Osteocyte (in vitro differentiated cells): Measurements from ENCODE around the gene S100A12. TPM values are rescaled to one million over a fixed set of nuclear protein-coding genes. Genes with fewer than 3 reads are reported as not detected.

ENCODE experiments used
- DNase-seq: peaks from one replicate; pipeline ENCODE4 v3.0.0; 2021; ENCODE audit warnings: mixed read lengths; ENCODE audit not compliant: unreplicated experiment; ENCODE audit errors: extremely low spot score
- H3K27ac Mint-ChIP-seq: one replicate; pipeline ENCODE4 v1.8.0; 2021; ENCODE audit warnings: mild to moderate bottlenecking, mixed read lengths; ENCODE audit not compliant: unreplicated experiment
- H3K27me3 Mint-ChIP-seq: one replicate; pipeline ENCODE4 v1.8.0; 2021; ENCODE audit warnings: mixed read lengths; ENCODE audit not compliant: unreplicated experiment
- H3K36me3 Mint-ChIP-seq: one replicate; pipeline ENCODE4 v1.8.0; 2021; ENCODE audit warnings: mixed read lengths; ENCODE audit not compliant: unreplicated experiment
- H3K4me1 Mint-ChIP-seq: one replicate; pipeline ENCODE4 v1.8.0; 2021; ENCODE audit warnings: mixed read lengths; ENCODE audit not compliant: unreplicated experiment
- H3K4me3 Mint-ChIP-seq: one replicate; pipeline ENCODE4 v1.8.0; 2021; ENCODE audit warnings: mild to moderate bottlenecking, moderate library complexity, mixed read lengths; ENCODE audit not compliant: unreplicated experiment
- H3K9me3 Mint-ChIP-seq: one replicate; pipeline ENCODE4 v1.8.0; 2021; ENCODE audit warnings: mixed read lengths; ENCODE audit not compliant: unreplicated experiment
- total RNA-seq: library from RNA; stranded (reverse); gene quantifications from 2 replicates; pipeline ENCODE4 v1.2.1, GENCODE V29; 2021
- TF ChIP-seq, protein P1 (sequence below): fragments of 200-600 bp; sonication (generic); IDR thresholded peaks from 2 replicates; pipeline ENCODE4 v1.5.0; 2021; ENCODE audit warnings: antibody characterized with exemption, mild to moderate bottlenecking, moderate library complexity

The S100A12 gene
- total RNA-seq, 1 donor from 2014 or later: not detected

- Mint-ChIP-seq H3K4me1 (no peaks in the 10 kb centered on the region), H3K9me3 (no peaks in the 10 kb centered on the region), H3K36me3 (no peaks in the 10 kb centered on the region), H3K27ac (no peak overlapping the region), H3K4me3 (no peak overlapping the region), H3K27me3 (peaks cover 7% of the 10 kb centered on the region)
- no peak for DNase-seq
- TF ChIP-seq, protein P1, sequence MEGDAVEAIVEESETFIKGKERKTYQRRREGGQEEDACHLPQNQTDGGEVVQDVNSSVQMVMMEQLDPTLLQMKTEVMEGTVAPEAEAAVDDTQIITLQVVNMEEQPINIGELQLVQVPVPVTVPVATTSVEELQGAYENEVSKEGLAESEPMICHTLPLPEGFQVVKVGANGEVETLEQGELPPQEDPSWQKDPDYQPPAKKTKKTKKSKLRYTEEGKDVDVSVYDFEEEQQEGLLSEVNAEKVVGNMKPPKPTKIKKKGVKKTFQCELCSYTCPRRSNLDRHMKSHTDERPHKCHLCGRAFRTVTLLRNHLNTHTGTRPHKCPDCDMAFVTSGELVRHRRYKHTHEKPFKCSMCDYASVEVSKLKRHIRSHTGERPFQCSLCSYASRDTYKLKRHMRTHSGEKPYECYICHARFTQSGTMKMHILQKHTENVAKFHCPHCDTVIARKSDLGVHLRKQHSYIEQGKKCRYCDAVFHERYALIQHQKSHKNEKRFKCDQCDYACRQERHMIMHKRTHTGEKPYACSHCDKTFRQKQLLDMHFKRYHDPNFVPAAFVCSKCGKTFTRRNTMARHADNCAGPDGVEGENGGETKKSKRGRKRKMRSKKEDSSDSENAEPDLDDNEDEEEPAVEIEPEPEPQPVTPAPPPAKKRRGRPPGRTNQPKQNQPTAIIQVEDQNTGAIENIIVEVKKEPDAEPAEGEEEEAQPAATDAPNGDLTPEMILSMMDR: no peak
These were observed 13.1 kb downstream of the S100A12 start for GRCh38 chr1:153362187-153362775.

DNA sequence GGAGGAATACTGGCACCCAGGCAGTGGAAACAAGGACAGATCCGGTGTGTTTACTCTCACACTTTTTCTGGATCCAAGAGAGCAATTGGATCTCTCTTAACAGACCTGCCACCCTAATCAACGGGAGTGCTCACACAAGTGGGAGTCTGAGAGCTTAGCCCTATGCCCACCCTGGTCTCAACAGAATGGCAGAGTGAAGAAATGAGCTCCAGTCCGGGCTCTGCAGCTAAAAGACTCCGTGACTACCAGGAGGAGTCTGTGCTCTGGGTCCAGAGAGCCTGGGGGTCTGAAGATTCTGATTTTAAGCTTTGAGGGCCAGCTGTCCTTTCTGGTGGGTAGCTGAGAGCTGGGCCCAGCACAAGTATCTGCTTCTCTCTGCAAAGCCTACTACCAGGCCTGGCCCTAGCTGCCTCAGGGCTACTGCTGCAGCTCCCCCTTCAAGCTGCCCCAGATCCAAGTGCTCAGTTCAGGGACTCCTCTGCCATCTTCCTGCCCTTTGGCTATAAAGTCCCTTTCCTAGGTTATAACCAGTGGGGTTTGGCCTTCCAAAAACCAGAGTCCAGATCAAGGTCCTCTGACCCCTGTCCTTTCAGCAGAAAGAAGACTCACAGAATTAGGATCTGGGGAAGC lies 13.8 kb downstream of the S100A12 start:
- Mint-ChIP-seq H3K36me3 (no peaks in the 10 kb centered on the region), H3K27ac (no peak overlapping the region), H3K4me3 (no peak overlapping the region), H3K9me3 (no peaks in the 10 kb centered on the region), H3K4me1 (no peaks in the 10 kb centered on the region), H3K27me3 (peaks cover 7% of the 10 kb centered on the region)
- DNase-seq: no peak
- TF ChIP-seq, protein P1: no peak

- Mint-ChIP-seq H3K27ac (no peak overlapping the region), H3K27me3 (peaks cover 7% of the 10 kb centered on the region), H3K4me1 (no peaks in the 10 kb centered on the region), H3K4me3 (no peak overlapping the region), H3K9me3 (no peaks in the 10 kb centered on the region), H3K36me3 (no peaks in the 10 kb centered on the region)
- TF ChIP-seq, protein P1: no peak
- DNase-seq: no peak
These were observed 14.6 kb downstream of the S100A12 start for GRCh38 chr1:153360592-153361479.

DNA sequence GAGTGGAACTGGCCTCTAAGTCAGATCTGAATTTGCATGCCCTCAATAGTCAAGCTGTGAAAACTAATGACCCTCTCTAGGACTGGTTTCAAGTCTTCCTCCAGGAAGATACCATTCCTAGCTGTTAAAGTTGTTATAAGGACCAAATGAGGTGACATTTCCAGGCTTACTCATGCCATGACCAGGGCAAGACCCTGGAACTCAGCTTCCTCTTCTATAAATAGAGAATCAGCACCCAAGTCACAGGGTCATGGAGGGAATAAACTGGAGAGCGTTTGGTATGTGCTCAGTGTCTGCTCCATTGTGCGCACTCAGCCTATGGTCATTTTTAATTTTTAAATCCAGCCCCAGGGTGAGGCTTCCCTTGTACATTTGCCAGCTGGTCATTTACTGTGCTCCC lies 15.2 kb downstream of the S100A12 start:
- Mint-ChIP-seq H3K27me3 (peaks cover 7% of the 10 kb centered on the region), H3K36me3 (no peaks in the 10 kb centered on the region), H3K4me1 (no peaks in the 10 kb centered on the region), H3K27ac (no peak overlapping the region), H3K9me3 (no peaks in the 10 kb centered on the region), H3K4me3 (no peak overlapping the region)
- TF ChIP-seq, protein P1: no peak
- no peak for DNase-seq

DNA sequence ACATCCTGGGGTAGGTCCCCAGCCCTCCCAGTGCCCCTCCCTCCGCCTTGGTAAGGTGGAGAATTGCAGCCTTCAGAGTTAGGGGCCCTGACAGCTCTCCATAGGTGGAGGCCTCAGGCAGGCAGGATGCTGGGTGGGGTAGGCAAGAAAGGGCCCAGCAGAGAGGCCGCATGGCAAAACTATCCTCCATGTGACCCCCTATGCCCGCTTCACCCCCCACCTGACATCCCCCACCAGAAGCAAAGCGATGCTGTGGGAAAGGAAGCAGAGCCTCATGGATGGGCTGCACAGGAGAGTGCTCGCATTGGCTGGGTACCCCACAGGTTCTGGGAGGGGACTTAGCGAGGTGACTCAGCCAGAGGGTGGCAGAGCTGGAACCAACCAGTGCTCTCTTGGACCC lies 16.2 kb downstream of the S100A12 start:
- DNase-seq: peak; percentile 71
- peaks cover 4% of the 10 kb centered on the region for H3K27me3 Mint-ChIP-seq

More for the DNA sequence above, 16.2 kb downstream of the S100A12 start:
- Mint-ChIP-seq H3K9me3 (no peaks in the 10 kb centered on the region), H3K4me3 (no peak overlapping the region), H3K36me3 (no peaks in the 10 kb centered on the region), H3K27ac (no peak overlapping the region), H3K4me1 (no peaks in the 10 kb centered on the region)
- TF ChIP-seq, protein P1: no peak
